GM12878 (cell line): ENCODE measurements around the gene THRA. TPM values are rescaled to one million over a fixed set of nuclear protein-coding genes. Genes with fewer than 3 reads are reported as not detected.

Experiments
- ATAC-seq: fragments of 200-7000 bp; cut with Tn5 transposase; 3 replicates; pipeline ENCODE4 v1.9.1; 2020; ENCODE audit warnings: mild to moderate bottlenecking, moderate library complexity
- BruUV-seq: library from RNA; stranded (reverse); fragments of 400-500 nt; replicated peaks from 2 replicates; lab custom pipeline; 2021; lab: Mats Ljungman, UMichigan
- CTCF ChIA-PET: fragments of 300-600 bp; sonication (Branson Sonifier 250); formaldehyde crosslinking; extraction: SDS; loops from one replicate; lab custom pipeline; 2021; ENCODE audit warnings: inconsistent platforms; lab: Yijun Ruan, JAX
- POLR2A ChIA-PET: fragments of 350-600 bp; formaldehyde crosslinking; extraction: SDS; loops from one replicate; lab custom pipeline; 2021; ENCODE audit warnings: inconsistent platforms; lab: Charles Lee
- RAD21 ChIA-PET: fragments of 300-600 bp; sonication (Branson Sonifier 250); formaldehyde crosslinking; loops from one replicate; lab custom pipeline; 2023; ENCODE audit warnings: antibody characterized with exemption; ENCODE audit not compliant: unreplicated experiment; lab: Charles Lee
- SMC1A ChIA-PET: fragments of 300-600 bp; sonication (Branson Sonifier 250); formaldehyde crosslinking; loops from one replicate; lab custom pipeline; 2023; ENCODE audit not compliant: unreplicated experiment, uncharacterized antibody; lab: Charles Lee
- DNase-seq: peaks from one replicate; pipeline ENCODE4 v3.0.0-alpha.2; 2011; ENCODE audit warnings: low read depth, low spot score
- FAIRE-seq: peaks from 3 replicates; lab custom pipeline; 2011; peaks lifted over from hg19 to GRCh38; lab: Jason Lieb, UNC
- H2AFZ ChIP-seq: 2 replicates; pipeline ENCODE4 v1.6.0; 2011; ENCODE audit warnings: low read depth, low read length, control low read depth; ENCODE audit not compliant: control insufficient read depth
- H3K27ac ChIP-seq: 2 replicates; pipeline ENCODE4 v1.5.1; 2011; ENCODE audit warnings: control low read depth; ENCODE audit not compliant: control insufficient read depth, insufficient read depth
- H3K27me3 ChIP-seq, 2 experiments: replicated peaks in 1 of 2; 2 replicates each; pipeline versions ENCODE4 v1.6.0 to v1.6.1; 2011; ENCODE audit warnings: low read length in 1 of 2; ENCODE audit not compliant: control insufficient read depth in 2 of 2, insufficient read depth in 2 of 2
- H3K36me3 ChIP-seq, 2 experiments: 2 replicates each; pipeline ENCODE4 v1.5.1; 2011; ENCODE audit warnings: low read length in 1 of 2; ENCODE audit not compliant: control insufficient read depth in 2 of 2, insufficient read depth in 2 of 2
- H3K4me1 ChIP-seq: 2 replicates; pipeline ENCODE4 v1.6.1; 2011; ENCODE audit warnings: mild to moderate bottlenecking, low read length, moderate library complexity, mixed read lengths; ENCODE audit not compliant: control insufficient read depth, insufficient read depth
- H3K4me2 ChIP-seq: 2 replicates; pipeline ENCODE4 v1.6.0; 2011; ENCODE audit warnings: control low read depth; ENCODE audit not compliant: control insufficient read depth, insufficient read depth
- H3K4me3 ChIP-seq: fragments of 200-600 bp; sonication (generic); 2 replicates; pipeline ENCODE4 v1.5.1; 2016
- H3K79me2 ChIP-seq: 2 replicates; pipeline ENCODE4 v1.6.0; 2011; ENCODE audit warnings: low read length; ENCODE audit not compliant: control insufficient read depth, insufficient read depth
- H3K9ac ChIP-seq: 2 replicates; pipeline ENCODE4 v1.8.0; 2011; ENCODE audit warnings: low read length, control low read depth, mixed read lengths; ENCODE audit not compliant: control insufficient read depth, insufficient read depth
- H3K9me3 ChIP-seq: replicated peaks from 3 replicates; pipeline ENCODE4 v1.5.1; 2011; ENCODE audit warnings: mild to moderate bottlenecking, low read length; ENCODE audit not compliant: control insufficient read depth, insufficient read depth
- H4K20me1 ChIP-seq: 2 replicates; pipeline ENCODE4 v1.6.0; 2011; ENCODE audit not compliant: control insufficient read depth, insufficient read depth
- BMI1 ChIP-seq: fragments of 450-650 bp; IDR thresholded peaks from 2 replicates; pipeline ENCODE4 v1.6.1; 2016; ENCODE audit warnings: mild to moderate bottlenecking, moderate library complexity, borderline replicate concordance
- DPF2 ChIP-seq: fragments of 450-650 bp; IDR thresholded peaks from 2 replicates; pipeline ENCODE4 v1.6.1; 2017; ENCODE audit warnings: mild to moderate bottlenecking
- NFYB ChIP-seq: IDR thresholded peaks from 2 replicates; pipeline ENCODE4 v1.6.1; 2011; ENCODE audit warnings: low read depth, mild to moderate bottlenecking, low read length, improper control_type of control experiment, moderate library complexity; ENCODE audit not compliant: insufficient read depth
- RAD51 ChIP-seq: fragments of 450-650 bp; IDR thresholded peaks from 2 replicates; pipeline ENCODE4 v1.6.1; 2016; ENCODE audit warnings: moderate library complexity, mild to moderate bottlenecking, inconsistent platforms
- RCOR1 ChIP-seq: conservative IDR thresholded peaks from 2 replicates; pipeline ENCODE4 v1.6.1; 2012; ENCODE audit warnings: low read depth, low read length, improper control_type of control experiment
- SMARCA5 ChIP-seq: fragments of 450-650 bp; IDR thresholded peaks from 2 replicates; pipeline ENCODE4 v1.6.1; 2017; ENCODE audit warnings: mild to moderate bottlenecking
- SMC3 ChIP-seq: IDR thresholded peaks from 2 replicates; pipeline ENCODE4 v1.6.1; 2011; ENCODE audit warnings: low read length, improper control_type of control experiment, borderline replicate concordance
- WGBS: methylation state at CpG from one replicate; pipeline ENCODE4 v1.1.6; 2016; ENCODE audit warnings: low lambda C conversion rate; ENCODE audit not compliant: insufficient replicate concordance, insufficient coverage; ENCODE audit errors: missing lambda C conversion rate; 5-methylcytosine and 5-hydroxymethylcytosine counted together
- in situ Hi-C: fragments of 300-500 bp; cut with MboI; formaldehyde crosslinking; loops from 9 replicates; pipeline ENCODE4 v1.14.3; 2018; ENCODE audit warnings: mixed read lengths
- intact Hi-C: fragments of 100-400 bp; cut with micrococcal nuclease; formaldehyde crosslinking; loops from one replicate; pipeline ENCODE4 v1.14.2; 2022; ENCODE audit not compliant: unreplicated experiment
- polyA plus RNA-seq, 11 experiments: library from polyadenylated mRNA; depleted of rRNA in 4 of 11; unstranded in 6 of 11; stranded (reverse) in 5 of 11; fragments of >200 nt; fragmentation: Nextera tagmentation in 4 of 11; fragmentation: Illumina TruSeq in 1 of 11; extraction: Ambion mirVana in 4 of 11; extraction: Trizol in 1 of 11; gene quantifications; 1 replicate in 1 of 11; 2 replicates in 10 of 11; pipeline versions ENCODE4 v1.2.1 to v1.2.3, GENCODE V29; 2011 to 2016; ENCODE audit warnings: inconsistent platforms in 2 of 11, missing spikeins in 2 of 11, low read depth in 1 of 11
- total RNA-seq, 4 experiments: library from RNA; depleted of rRNA in 3 of 4; stranded (reverse); fragments of >200 nt in 3 of 4; fragmentation: Illumina TruSeq in 1 of 4; extraction: Trizol in 1 of 4; gene quantifications; 2 replicates each; pipeline versions ENCODE4 v1.2.1 to v1.2.3, GENCODE V29; 2013 to 2021
- TF ChIP-seq, protein P1 (sequence below): fragments of 450-650 bp; IDR thresholded peaks from 2 replicates; pipeline ENCODE4 v1.6.1; 2014; ENCODE audit warnings: mild to moderate bottlenecking

Gene THRA
- total and polyA plus RNA-seq, 10 of the 15 experiments (the other 5 are each of a cell fraction or from before 2014, with no cell fraction given): 0.03 to 2.0 (median 0.64) TPM

GRCh38 chr17:40015998-40016985 is 46.5 kb upstream of the THRA start:
- POLR2A ChIA-PET: no interaction called here
- Histone ChIP-seq H3K79me2 (no peaks in the 10 kb centered on the region), H3K27ac (no peak overlapping the region), H3K4me1 (peaks cover 8% of the 10 kb centered on the region), H3K27me3 (no peaks in the 10 kb centered on the region), H3K4me2 (no peak overlapping the region), H3K36me3 (peaks cover 4 to 6% of the 10 kb centered on the region in 2 experiments; a peak in 2 of 4 replicates), H4K20me1 (no peaks in the 10 kb centered on the region), H3K9me3 (no peaks in the 10 kb centered on the region), H3K9ac (no peak overlapping the region), H3K4me3 (no peak overlapping the region), H2AFZ (no peak overlapping the region)
- RAD21 ChIA-PET: interaction anchor here (1.1 to 5.4 kb wide), 4 partner anchors 58 to 152 kb away, joined by 3 to 52 read pairs (median 6); no protein-coding TSS in a partner anchor
- TF ChIP-seq RAD51 (no peak), DPF2 (no peak), SMC3 (no peak), NFYB (no peak), RCOR1 (no peak), SMARCA5 (no peak), BMI1 (no peak)
- TF ChIP-seq, protein P1, sequence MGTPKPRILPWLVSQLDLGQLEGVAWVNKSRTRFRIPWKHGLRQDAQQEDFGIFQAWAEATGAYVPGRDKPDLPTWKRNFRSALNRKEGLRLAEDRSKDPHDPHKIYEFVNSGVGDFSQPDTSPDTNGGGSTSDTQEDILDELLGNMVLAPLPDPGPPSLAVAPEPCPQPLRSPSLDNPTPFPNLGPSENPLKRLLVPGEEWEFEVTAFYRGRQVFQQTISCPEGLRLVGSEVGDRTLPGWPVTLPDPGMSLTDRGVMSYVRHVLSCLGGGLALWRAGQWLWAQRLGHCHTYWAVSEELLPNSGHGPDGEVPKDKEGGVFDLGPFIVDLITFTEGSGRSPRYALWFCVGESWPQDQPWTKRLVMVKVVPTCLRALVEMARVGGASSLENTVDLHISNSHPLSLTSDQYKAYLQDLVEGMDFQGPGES: no peak
- CTCF ChIA-PET: interaction anchor here (0.6 to 5.9 kb wide), 16 partner anchors 9 to 381 kb away, joined by 3 to 58 read pairs (median 5); partner anchors contain the start of gene PSMD3
- FAIRE-seq (no peak), DNase-seq (no peak), ATAC-seq (no peak)
- WGBS: 73% methylated on average over 26 of the region's 26 CpGs
- BruUV-seq: no TSS peak
- SMC1A ChIA-PET: interaction anchor here (0.6 to 5.1 kb wide), 6 partner anchors 11 to 152 kb away, joined by 3 to 50 read pairs (median 4); no protein-coding TSS in a partner anchor
- intact Hi-C loops: no loop called here
- in situ Hi-C loops: loop anchor here (25.0 kb wide), 1 partner anchor 271 kb away; the partner anchor contains the start of gene CDC6
